ENCODE measurements around the gene PDGFRB.

DNA sequence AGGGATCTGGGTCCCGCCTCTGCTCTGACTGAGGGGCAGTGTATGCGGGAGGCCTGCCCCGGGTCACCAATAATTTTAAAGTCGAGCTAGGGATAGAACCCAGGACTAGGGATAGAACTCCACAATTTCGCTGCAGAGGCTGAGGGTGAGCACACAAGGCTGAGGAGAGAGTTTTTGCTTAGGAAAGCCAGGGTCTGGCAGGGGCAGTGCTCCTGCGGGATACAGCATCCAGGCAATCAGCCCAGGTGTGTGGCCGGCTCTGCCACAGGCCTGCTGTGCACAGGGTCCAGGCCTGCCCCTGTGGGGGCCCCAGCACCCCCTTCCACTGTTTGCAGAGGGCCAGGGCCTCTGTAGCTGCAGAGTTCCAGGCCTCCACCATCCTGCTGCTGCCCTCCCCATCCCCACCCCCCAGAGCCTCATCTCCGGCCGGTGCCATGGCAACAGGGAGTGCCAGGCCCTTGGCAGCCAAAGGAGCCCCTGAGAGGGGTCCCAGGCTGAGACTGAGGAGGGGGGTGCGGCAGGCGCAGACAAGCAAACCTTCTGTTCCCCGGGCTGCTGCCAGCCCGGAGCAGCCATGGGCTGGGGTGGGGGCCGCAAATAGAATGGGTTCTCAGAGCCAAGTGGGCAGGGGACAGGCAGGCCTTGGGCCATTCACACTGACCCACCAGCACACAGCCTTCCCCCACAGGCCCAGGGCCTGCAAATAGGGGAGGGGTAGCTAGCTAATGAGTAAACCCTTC lies 8.6 kb downstream of the PDGFRB start:
- TF ChIP-seq POLR2A (IDR thresholded peaks at IDR 0.05) (no peak), CTCF (IDR thresholded peaks at IDR 0.05) (no peak)

Measured in body of pancreas (tissue), 4 donors.